HG03196 (cell line): Measurements from ENCODE around the gene GMDS.

Experiments
- ATAC-seq: cut with Tn5 transposase; IDR thresholded peaks from one replicate; pipeline ENCODE4 v1.9.1; 2021; ENCODE audit not compliant: unreplicated experiment

Gene GMDS

GRCh38 chr6:1786455-1787453, 458.7 kb downstream of the GMDS start:
- ATAC-seq = no peak

GRCh38 chr6:1784422-1784884, 461.0 kb downstream of the GMDS start:
- no peak for ATAC-seq

- ATAC-seq = no peak
Observed at GRCh38 chr6:1781817-1782184, 463.6 kb downstream of the GMDS start.

GRCh38 chr6:1781152-1781816, 464.1 kb downstream of the GMDS start:
- no peak for ATAC-seq

- no peak for ATAC-seq
Observed at GRCh38 chr6:1780251-1780867, 465.0 kb downstream of the GMDS start.

- no peak for ATAC-seq
Observed at GRCh38 chr6:1778686-1779235, 466.6 kb downstream of the GMDS start.

GRCh38 chr6:1777921-1778685, 467.3 kb downstream of the GMDS start:
- ATAC-seq = no peak

- no peak for ATAC-seq
Observed at GRCh38 chr6:1775441-1775840, 470.0 kb downstream of the GMDS start.

GRCh38 chr6:1774226-1774915, 471.0 kb downstream of the GMDS start:
- ATAC-seq = no peak

- ATAC-seq = no peak
Observed at GRCh38 chr6:1773700-1774099, 471.7 kb downstream of the GMDS start.

- ATAC-seq = no peak
Observed at GRCh38 chr6:1770968-1771723, 474.3 kb downstream of the GMDS start.

- no peak for ATAC-seq
Observed at GRCh38 chr6:1770435-1770843, 475.0 kb downstream of the GMDS start.

- no peak for ATAC-seq
Observed at GRCh38 chr6:1767481-1768246, 477.7 kb downstream of the GMDS start.

GRCh38 chr6:1766654-1767053, 478.8 kb downstream of the GMDS start:
- ATAC-seq = no peak

- no peak for ATAC-seq
Observed at GRCh38 chr6:1765160-1765903, 480.1 kb downstream of the GMDS start.

- ATAC-seq = no peak
Observed at GRCh38 chr6:1764397-1764987, 480.9 kb downstream of the GMDS start.

GRCh38 chr6:1763404-1763803, 482.0 kb downstream of the GMDS start:
- no peak for ATAC-seq
